Thyroid gland (tissue), 4 donors: Measurements from ENCODE around the gene ADAM12. TPM values are rescaled to one million over a fixed set of nuclear protein-coding genes. Genes with fewer than 3 reads are reported as not detected.
"Not testable (repeated sequence)": the region's sequence is repeated elsewhere in the genome, so short reads cannot be mapped to it uniquely, and the experiment has no call there.

Experiments
- DNase-seq, 2 donors: peaks; one replicate each; pipeline ENCODE4 v3.0.0-alpha.2; 2019
- H3K27ac ChIP-seq, 3 donors: fragments of 200-600 bp; sonication (generic); 1 replicate in 2 of 3; 2 replicates in 1 of 3; pipeline ENCODE4 v1.5.1; 2016 to 2019; ENCODE audit warnings: mild to moderate bottlenecking in 1 of 3, moderate library complexity in 1 of 3
- H3K27me3 ChIP-seq: fragments of 200-600 bp; sonication (generic); one replicate; pipeline ENCODE4 v1.5.1; 2019
- H3K36me3 ChIP-seq, 2 donors: fragments of 200-600 bp; sonication (generic); one replicate each; pipeline ENCODE4 v1.5.1; 2016 to 2019
- H3K4me1 ChIP-seq, 2 donors: fragments of 200-600 bp; sonication (generic); one replicate each; pipeline ENCODE4 v1.5.1; 2017 to 2019
- H3K4me3 ChIP-seq, 3 donors: fragments of 200-600 bp; sonication (generic); replicated peaks in 1 of 3; 1 replicate in 2 of 3; 2 replicates in 1 of 3; pipeline ENCODE4 v1.5.1; 2016; ENCODE audit warnings: mild to moderate bottlenecking in 1 of 3
- H3K9me3 ChIP-seq: fragments of 200-600 bp; sonication (generic); one replicate; pipeline ENCODE4 v1.5.1; 2017
- CTCF ChIP-seq, 6 experiments: fragments of 200-600 bp in 3 of 6; fragments of 450-650 bp in 3 of 6; sonication (generic) in 3 of 6; IDR thresholded peaks; one replicate each; pipeline ENCODE4 v1.5.1; 2016 to 2019; ENCODE audit warnings: antibody characterized with exemption in 6 of 6, mild to moderate bottlenecking in 2 of 6, inconsistent platforms in 1 of 6, moderate library complexity in 1 of 6
- POLR2A ChIP-seq, 2 donors: fragments of 450-650 bp; IDR thresholded peaks; one replicate each; pipeline ENCODE4 v1.6.1; 2017; ENCODE audit warnings: antibody characterized with exemption in 2 of 2, mild to moderate bottlenecking in 2 of 2, moderate library complexity in 1 of 2
- WGBS, 2 donors: methylation state at CpG; one replicate each; pipeline ENCODE4 v1.1.5; 2017; 5-methylcytosine and 5-hydroxymethylcytosine counted together
- intact Hi-C: fragments of 100-400 bp; cut with DNase I; formaldehyde crosslinking; loops from one replicate; pipeline ENCODE4 v1.15.1; 2023
- total RNA-seq, 4 donors: library from RNA; depleted of rRNA; stranded (reverse); fragments of >200 nt; gene quantifications; one replicate each; pipeline ENCODE4 v1.2.3, GENCODE V29; 2016

Gene ADAM12
- total RNA-seq, 4 donors from 2014 or later: 0.20 to 0.94 (median 0.63) TPM

DNA sequence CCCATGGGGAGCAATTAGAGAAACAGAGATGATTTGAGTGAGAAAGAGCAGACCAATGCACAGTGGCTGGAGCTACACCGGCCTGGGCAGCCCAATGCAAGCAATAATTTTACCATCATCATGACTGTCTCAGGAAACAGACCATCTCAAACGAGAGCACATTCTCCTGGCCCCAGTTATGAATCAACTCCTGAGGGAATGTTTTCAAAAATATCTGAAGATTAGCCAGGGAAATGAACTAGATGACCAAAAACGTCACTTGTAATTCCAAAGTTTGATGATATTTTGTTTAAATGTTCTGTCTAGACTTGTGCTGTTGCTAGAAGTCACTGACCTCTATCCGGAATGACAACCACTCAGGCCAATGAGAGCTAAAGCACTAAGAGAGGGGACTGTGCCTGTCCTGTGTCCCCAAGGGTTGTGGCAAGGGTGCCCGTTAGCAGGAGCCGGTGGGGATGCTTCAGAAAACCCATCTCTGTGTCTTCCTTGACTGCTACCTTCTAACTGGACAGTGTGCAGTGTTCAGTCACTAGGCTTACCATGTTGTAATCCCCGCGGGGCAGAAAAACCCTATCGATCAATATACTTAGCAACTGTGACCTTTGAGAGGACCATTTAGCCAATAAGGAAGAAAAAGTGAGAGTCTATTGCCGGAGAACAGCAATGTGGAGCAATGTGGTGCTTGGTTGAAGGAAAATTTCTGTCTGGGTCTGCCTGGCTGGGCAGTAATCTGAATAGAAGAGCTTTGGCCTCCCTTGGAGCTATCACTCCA lies 202.4 kb downstream of the ADAM12 start:
- Histone ChIP-seq H3K27me3 (no peaks in the 10 kb centered on the region), H3K36me3 (no peaks in the 10 kb centered on the region), H3K27ac (no peak overlapping the region), H3K4me1 (no peaks in the 10 kb centered on the region), H3K4me3 (no peak overlapping the region), H3K9me3 (no peaks in the 10 kb centered on the region)
- 86 to 88% methylated on average over 10 of the region's 10 CpGs for WGBS, 2 donors
- intact Hi-C loops: no loop called here
- TF ChIP-seq CTCF (IDR thresholded peaks at IDR 0.05) (no peak), POLR2A (IDR thresholded peaks at IDR 0.05) (no peak)
- no peak for DNase-seq

- H3K4me1 ChIP-seq: no peaks in the 10 kb centered on the region
- intact Hi-C loops: no loop called here
- no peaks in the 10 kb centered on the region for H3K9me3 ChIP-seq
- no peak overlapping the region for H3K27ac ChIP-seq
- no peaks in the 10 kb centered on the region for H3K27me3 ChIP-seq
- TF ChIP-seq POLR2A (IDR thresholded peaks at IDR 0.05) (no peak), CTCF (IDR thresholded peaks at IDR 0.05) (no peak)
- no peak for DNase-seq
- no peaks in the 10 kb centered on the region for H3K36me3 ChIP-seq
- 80 to 86% methylated on average over 6 of the region's 6 CpGs for WGBS, 2 donors
- H3K4me3 ChIP-seq: no peak overlapping the region
These were observed 206.7 kb downstream of the ADAM12 start for GRCh38 chr10:126181626-126182025.

- Histone ChIP-seq H3K4me1 (peaks cover 0 to 10% of the 10 kb centered on the region in 2 donors), H3K27me3 (no peaks in the 10 kb centered on the region), H3K36me3 (no peaks in the 10 kb centered on the region), H3K27ac (no peak overlapping the region), H3K9me3 (no peaks in the 10 kb centered on the region), H3K4me3 (no peak overlapping the region)
- intact Hi-C loops: no loop called here
- no peak for DNase-seq
- TF ChIP-seq POLR2A (IDR thresholded peaks at IDR 0.05) (no peak), CTCF (IDR thresholded peaks at IDR 0.05) (no peak)
- 83 to 92% methylated on average over 7 of the region's 7 CpGs for WGBS, 2 donors
These were observed 208.6 kb downstream of the ADAM12 start for GRCh38 chr10:126179637-126180036.

DNA sequence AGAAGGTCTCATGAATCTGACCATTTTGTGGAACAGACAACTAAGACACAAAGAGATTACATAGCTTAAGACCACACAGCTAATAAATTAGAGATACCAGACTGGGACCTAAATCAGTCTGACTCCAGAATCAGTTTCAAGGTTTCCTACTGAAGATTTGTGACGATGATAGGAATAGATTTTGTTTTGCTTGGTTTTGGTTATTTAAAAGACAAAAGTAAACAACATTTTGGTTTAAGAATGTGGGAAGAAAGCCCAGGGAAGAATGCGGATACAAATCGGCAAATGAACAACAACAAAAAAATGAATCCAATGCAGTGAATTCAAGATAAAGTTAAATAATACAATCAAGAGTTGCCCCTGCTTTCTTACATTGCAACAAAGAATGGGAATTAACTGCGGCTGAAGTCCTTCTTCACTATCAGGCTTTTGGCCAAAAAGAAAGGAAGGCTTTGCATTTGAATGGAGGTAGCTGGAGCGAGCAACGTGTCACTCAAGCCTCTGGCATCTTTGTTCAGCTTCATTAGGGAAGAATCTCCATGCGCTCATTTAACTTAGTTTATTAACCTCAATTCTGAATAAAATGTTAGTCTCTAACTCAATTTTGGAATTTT lies 210.8 kb downstream of the ADAM12 start:
- WGBS, 2 donors: 74 to 79% methylated on average over 7 of the region's 7 CpGs
- DNase-seq: no peak
- intact Hi-C loops: no loop called here
- Histone ChIP-seq H3K36me3 (no peaks in the 10 kb centered on the region), H3K4me3 (no peak overlapping the region), H3K27ac (no peak overlapping the region), H3K27me3 (no peaks in the 10 kb centered on the region), H3K4me1 (peaks cover 0 to 10% of the 10 kb centered on the region in 2 donors), H3K9me3 (no peaks in the 10 kb centered on the region)
- TF ChIP-seq CTCF (IDR thresholded peaks at IDR 0.05) (no peak), POLR2A (IDR thresholded peaks at IDR 0.05) (no peak)

GRCh38 chr10:126175641-126176262 lies 212.5 kb downstream of the ADAM12 start:
- 41 to 46% methylated on average over 14 of the region's 14 CpGs for WGBS, 2 donors
- no peaks in the 10 kb centered on the region for H3K27me3 ChIP-seq
- no peak overlapping the region for H3K4me3 ChIP-seq
- H3K36me3 ChIP-seq: no peaks in the 10 kb centered on the region
- H3K9me3 ChIP-seq: no peaks in the 10 kb centered on the region
- TF ChIP-seq POLR2A (IDR thresholded peaks at IDR 0.05): no peak
- TF ChIP-seq CTCF (IDR thresholded peaks at IDR 0.05): no peak
- H3K4me1 ChIP-seq: peaks cover 4 to 18% of the 10 kb centered on the region in 2 donors
- H3K27ac ChIP-seq: peak overlapping the region in 1 of 3 donors; percentile 35
- intact Hi-C loops: no loop called here
- DNase-seq: peak; percentile 74 to 81

DNA sequence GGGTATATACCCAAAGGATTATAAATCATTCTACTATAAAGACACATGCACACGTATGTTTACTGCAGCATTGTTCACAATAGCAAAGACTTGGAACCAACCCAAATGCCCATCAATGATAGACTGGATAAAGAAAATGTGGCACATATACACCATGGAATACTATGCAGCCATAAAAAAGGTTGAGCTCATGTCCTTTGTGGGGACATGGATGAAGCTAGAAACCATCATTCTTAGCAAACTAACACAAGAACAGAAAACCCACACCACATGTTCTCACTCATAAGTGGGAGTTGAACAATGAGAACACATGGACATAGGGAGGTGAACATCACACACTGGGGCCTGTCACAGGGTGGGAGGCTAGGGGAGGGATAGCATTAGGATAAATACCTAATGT lies 215.5 kb downstream of the ADAM12 start:
- H3K9me3 ChIP-seq, intact Hi-C loops, H3K27me3 ChIP-seq, H3K36me3 ChIP-seq, H3K27ac ChIP-seq, H3K4me3 ChIP-seq, DNase-seq: not testable (repeated sequence)
- H3K4me1 ChIP-seq: peaks cover 16 to 29% of the 10 kb centered on the region in 2 donors
- WGBS, 2 donors: 90 to 92% methylated on average over 1 of the region's 1 CpG
